T-helper 22 cell (primary cell): Measurements from ENCODE around the gene PIM3.
"Not testable (repeated sequence)": the region's sequence is repeated elsewhere in the genome, so short reads cannot be mapped to it uniquely, and the experiment has no call there.

Source experiments
- DNase-seq: peaks from one replicate; pipeline ENCODE4 v3.0.0-alpha.2; 2020; ENCODE audit warnings: low read depth

The PIM3 gene

DNA sequence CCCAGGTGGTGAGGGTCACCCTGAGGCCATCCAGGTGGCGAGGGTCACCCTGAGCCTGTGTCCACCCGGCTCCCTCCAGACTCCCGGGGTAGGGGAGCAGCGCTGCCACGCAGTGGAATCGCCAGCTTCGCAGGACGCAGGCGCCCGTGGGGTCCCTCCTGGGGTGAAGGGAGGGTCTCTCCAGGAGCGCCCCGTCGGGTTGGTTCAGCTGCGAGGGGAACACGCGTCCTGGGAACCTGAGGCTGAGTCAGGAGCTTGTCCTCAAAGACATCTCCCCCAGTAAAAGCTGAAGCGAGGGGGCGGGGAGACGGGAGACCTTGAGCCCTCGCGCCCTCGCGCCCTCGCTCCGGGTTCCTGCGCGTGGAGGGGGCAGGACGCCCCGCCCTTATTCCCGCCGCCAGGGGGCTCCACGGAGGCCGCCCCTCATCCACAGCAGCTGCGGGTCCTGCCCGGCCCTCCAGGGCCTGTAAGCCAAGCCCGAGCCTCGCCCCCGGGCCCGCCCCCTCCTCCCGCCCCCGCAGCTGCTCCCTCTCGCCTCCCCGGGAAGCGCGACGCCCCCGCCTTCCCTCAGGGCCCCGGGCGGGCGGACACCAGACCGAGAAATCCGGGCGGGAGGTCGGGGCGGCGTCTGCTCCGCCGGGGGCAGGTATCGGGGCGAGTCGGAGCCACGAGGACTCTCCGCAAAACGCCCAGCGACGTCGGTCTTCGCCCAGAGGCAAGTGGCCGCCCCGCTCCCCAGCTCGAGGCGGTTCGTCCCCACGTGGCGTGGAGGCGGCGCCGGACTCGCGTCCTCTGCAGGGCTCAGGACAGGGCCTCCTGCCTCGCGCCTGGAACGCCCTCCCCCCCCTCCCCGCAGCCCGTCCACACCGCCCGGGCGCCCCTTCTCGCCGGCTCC is 22.8 kb downstream of the PIM3 start:
- DNase-seq: no peak

DNA sequence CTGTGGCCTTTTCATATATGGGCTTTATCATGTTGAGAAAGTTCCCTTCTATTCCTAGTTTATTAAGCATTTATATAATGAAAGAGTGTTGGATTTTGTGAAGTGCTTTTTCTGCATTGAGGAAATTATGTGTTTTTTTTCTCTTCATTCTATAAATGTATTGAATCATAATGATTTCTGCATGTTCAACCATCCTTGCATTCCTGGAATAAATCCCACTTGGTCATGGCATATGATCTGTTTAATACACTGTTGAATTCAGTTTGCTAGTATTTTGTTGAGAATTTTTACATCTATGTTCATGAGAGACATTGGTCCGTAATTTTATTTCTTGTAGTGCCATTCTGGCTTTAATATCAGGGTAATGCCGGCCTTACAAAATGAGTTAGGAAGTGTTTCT is 25.8 kb downstream of the PIM3 start:
- DNase-seq: no peak

DNA sequence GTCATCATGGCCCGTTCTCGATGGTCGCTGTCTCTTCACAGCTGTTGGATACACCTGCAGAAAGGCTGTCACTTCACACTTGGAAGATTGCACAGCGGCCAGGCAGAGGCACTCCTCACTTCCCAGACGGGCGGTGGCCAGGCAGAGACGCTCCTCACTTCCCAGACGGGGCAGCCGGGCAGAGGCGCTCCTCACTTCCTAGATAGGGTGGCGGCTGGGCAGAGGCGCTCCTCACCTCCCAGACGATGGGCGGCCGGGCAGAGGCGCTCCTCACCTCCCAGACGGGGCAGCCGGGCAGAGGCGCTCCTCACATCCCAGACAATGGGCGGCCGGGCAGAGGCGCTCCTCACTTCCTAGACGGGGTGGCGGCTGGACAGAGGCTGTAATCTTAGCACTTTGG is 29.3 kb downstream of the PIM3 start:
- not testable (repeated sequence) for DNase-seq

DNA sequence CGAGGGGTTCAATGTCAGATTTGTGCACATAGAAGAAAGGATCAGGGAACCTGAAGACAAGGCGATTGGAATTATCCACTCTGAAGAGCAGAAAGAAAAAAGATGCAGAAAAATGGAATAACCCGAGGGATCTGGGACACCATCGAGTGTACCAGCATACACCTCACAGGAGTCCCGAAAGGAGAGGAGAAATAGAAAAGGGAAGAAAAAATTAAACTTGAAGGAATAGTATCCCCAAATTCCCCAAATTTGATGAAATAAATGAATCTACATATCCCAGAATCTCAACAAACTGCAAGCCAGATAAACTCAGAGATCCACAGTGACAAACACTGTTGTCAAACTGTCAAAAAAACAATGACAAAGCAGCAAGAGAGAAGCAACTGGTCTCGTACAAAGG is 30.6 kb downstream of the PIM3 start:
- no peak for DNase-seq

DNA sequence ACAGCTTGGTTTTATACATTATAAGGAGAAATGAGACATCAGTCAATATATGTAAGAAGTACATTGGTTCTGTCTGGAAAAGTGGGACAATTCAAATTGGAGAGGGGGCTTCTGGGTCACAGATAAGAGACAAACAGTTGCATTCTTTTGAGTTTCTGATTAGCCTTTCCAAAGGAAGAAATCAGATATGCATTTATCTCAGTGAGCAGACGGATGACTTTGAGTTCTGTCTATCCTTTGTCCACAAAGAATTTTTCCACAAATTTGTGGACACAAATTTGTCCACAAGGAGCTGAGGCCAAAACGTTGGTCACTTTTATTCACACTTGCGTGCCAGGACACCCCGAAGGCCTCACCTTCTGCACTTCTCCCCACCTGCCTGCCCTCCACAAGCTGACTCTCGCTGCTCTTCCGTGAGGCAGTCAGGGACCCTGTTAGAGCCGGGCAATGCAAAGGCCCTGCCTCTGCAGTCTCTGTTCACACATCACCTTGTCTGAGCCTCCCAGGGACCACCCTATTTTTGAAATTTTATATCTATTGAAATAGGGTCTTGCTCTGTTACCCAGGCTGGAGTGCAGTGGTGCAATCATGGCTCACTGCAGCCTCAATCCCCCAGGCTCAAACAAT is 31.4 kb downstream of the PIM3 start:
- no peak for DNase-seq

DNA sequence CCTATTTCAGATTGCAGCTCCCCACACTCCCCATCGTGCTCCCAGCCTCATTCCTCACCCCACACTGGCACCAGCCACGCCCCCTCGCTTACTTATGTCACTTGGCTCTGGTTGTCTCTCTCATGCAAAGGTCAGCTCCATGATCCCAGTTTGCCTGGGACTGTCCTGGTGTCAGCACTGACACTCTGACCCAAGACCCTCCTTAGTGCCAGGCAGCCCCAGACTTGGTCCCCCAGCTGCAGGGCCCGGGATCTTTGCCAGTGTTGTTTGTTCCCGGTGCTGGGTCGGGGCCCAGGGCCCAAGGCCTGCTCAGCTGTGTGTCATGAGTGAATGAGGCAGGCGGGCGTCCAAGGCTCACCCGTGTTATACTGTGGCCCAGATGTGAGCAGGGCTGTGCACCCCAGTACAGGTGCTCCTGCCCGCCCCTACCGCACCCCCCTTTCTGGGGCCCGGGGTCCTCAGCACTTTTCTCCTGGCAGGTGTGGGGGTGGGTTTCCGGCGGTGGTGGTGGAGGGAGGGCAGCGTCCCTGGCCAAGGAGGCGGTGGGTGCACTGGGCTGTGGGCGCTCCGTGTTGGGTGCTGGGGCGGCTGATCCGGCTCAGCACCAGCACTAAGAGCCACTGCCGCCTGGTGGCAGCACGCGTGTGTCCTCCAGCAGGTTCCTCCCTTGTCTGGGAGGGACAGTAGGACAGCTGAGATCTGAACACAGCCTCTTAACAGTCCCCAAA is 32.5 kb downstream of the PIM3 start:
- DNase-seq: no peak

DNA sequence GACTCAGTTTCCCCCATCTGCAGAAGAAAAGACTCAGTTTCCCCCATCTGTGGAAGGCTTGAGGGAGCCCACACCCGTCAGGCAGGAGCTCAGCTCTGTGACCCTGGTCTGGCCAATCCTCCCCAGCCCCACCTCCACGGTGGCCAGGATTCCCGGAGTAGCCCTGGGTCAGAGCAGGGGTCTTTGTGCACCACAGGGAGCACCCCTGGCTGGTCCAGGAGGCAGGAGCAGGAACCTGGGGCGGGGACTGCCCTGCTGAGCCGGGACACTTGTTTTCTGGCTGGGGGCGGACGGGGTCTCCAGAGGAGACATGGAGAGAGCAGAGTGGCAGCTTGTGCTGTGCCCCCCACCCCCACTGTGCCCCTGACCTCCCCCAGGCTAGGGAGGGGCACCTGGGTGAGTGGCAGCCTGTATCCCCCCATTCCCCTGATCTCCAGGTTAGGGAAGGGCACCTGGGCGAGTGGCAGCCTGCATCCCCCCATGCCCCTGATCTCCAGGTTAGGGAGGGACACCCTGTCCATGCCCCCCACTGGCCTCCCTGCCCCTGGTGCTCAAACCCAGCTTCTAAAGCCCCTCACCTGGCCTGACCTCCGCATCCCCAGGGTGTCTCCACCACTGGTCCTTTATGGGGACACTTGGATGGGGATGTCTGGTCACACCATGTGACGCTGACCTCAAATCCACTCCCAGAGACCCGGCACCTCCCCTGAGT is 33.2 kb downstream of the PIM3 start:
- no peak for DNase-seq

DNA sequence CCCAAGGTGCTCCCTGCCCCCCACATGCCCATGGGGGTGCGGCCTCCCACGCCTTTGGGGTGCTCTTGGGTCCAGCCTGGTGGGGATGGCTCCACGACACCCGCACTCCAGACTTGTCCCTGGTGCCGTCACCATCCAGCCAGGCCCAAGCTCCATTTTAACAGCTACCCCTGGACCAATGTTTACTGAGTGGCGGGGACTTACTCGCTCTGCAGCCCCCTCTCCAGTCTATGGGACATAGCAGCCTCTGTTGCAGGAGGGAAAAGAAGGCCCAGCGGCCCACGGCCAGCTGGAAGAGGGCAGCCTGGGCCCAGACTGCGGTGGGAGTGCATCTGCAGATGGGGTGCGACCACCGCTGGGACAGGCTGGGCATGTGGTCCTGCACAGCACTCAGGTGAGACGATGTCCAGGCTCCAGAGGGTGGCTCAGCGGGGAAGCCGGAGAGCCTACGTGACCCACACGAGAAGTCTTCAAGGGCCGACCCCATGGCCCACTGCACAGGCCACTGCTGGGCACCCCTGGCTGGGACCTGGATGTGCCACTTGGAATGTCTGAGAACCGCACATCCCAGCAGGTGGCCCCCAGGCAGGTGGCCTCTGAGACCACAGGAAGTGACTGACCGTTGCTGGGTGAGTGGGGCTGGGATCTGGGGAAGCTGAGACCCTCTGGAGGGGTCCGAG is 33.9 kb downstream of the PIM3 start:
- DNase-seq: no peak

DNA sequence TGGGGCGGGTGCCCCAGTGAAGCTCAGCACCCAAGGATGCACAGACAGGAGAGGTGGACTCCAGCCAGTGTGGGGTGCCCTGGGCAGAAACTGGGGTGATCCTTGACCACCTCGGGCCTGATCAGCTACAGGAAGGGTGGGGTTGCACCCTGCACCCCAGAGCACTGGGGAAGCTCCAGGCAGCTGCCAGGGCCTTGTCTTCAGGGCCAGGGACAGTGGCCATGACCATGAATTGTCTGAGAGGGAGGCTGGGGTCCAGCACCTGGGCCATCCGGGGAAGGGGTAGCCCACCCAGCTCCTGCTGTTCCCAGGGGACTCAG is 34.4 kb downstream of the PIM3 start:
- DNase-seq: no peak

DNA sequence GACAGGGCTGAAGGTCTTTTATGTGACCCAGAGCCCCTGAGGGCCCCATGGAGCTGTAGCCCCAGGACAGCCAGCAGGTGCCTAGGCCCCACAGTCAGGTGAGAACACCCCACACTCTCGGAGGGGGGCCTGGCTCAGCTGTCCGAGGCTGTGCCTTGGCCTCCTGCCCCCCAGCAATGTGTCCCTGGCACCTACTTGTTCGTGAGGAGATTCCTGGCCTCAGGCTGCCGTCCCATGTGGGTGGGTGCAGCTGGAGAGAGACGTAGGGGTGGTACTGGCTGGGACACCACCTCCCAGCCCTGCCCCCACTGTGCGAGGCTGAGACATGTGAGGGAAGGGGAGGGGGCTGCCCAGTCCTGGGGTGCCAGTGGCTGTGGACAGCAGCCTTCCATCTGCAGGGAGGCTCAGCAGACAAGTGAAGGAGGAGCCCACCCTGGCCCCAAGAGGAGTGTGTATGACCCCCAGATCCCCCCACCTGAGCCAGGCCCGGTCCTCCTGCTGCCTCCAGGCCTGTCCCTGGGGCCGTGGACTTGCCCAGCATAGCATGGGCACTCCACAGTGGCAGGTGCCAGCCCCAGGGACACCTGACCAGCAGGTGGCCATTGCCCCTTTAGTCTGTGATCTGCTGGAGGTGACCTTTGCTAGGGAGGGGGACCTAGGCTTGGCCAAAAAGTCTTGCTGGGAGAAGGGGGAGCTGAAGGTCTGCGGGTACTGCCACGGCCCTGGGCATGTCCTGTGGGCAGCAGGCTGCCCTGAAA is 35.0 kb downstream of the PIM3 start:
- DNase-seq: no peak

DNA sequence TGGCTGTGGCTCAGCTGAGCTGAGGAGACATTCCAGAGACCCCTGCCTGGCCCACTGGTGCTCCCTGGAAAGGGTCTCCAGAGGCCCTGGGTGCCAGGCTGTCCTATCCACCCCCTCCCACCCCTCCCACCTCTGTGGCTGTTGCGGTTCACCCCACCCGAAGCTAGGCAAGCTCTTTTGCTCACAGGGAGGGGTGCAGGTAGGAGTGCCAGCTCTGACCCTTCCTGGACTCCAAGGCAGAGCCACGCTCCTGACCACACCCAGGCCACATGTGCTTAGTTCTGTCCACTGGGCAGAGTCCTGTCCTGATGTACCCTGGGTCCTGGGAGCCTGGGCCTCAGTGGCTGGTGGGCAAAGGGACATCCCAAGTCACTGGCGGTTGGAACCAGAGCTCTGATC is 35.5 kb downstream of the PIM3 start:
- no peak for DNase-seq

DNA sequence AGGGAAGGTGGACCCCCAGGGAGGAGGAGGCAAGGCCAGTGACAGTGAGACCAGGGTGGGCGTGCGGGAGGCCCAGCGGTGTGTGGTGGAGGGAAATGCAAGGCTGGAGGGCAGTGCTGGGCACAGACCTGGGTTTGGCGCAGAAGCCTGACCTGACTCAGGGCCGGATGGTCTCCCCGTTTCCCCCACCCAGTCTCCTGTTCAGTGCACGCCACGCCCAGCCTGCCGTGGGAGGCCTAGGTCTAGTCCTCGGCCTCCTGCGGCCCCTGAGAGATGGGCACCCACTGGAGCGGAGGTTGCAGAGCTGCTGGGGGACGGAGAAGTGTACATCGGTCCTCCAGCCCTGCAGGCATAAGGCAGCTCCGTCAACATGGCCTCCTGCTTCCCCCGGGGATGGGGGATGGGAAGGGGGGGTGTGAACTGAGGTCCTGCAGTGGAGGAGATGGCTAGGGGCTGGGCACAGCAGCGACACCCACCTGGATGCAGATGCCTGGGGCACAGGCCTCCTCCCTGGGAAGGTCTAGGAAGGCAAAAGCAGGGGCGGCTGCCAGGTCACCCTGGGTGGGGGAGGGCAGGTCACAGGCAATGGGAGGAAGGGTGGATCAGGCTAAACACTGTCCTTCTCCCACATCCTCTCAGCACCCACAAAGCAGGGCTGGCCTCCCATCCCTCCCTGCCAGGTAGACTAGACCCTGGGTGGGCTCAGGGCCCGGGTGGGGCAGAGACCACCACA is 36.1 kb downstream of the PIM3 start:
- no peak for DNase-seq

DNA sequence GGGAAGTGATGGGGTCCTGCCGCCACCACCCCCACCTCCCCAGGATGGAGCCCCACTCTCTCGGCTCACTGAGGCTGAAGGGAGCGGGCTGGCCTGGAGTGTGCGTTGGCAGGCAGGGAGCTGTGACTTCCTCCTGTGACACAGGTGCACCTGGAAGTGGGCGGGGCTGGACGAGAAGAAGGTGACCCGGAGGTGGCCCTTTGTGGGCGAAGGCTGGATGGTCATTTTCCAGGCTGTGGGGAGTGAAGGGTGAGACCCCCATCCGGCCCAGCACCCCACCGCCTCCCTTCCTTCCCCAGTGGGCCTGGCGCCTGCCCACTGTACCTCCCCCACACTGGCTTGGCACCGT is 36.7 kb downstream of the PIM3 start:
- no peak for DNase-seq

DNA sequence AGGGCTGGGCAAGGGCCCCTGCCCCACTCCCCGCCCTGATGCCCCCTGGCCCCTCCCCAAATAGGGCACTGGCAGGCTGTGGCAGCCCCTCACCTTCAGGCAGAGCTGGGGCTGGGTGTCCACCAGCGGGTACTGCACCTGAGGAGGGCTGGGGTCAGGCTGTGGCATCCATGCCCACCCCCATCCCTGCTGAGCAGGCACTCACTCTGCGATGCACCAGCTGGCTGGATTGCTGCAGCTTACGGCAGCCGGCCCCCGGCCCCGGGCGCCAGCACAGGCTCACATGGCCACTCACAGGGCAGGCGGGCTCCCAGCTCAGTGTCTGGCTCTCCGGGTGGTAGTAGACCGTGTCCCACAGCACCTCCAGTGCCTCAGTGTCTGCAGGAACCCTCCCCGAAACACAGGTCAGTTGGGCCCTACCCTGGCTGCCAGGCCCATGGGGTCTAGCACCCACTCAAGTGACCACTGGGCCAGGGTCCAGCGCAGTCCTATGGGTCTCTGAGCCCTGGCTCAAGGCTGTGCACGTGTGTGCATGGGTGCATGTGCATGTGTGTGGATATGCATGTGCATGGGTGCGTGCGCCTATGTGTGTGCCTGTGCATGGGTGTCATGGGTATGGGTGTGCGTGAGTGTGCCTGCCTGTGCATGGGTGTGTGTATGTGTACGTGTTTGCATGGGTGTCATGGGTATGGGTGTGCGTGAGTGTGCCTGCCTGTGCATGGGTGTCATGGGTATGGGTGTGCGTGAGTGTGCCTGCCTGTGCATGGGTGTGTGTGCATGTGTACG is 37.6 kb downstream of the PIM3 start:
- no peak for DNase-seq

DNA sequence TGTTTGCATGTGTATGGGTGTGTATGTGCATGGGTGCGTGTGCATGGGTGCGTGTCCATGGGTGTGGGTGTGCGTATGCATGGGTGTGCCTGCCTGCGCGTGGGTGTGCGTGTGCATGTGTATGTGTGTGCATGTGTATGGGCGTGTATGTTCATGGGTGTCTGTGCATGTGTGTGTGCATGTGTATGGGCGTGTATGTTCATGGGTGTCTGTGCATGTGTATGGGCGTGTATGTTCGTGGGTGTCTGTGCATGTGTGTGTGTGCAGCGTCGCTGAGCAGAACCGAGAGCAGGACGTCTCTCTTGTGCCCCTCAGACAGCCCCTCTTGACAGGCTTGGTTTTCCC is 38.1 kb downstream of the PIM3 start:
- no peak for DNase-seq

DNA sequence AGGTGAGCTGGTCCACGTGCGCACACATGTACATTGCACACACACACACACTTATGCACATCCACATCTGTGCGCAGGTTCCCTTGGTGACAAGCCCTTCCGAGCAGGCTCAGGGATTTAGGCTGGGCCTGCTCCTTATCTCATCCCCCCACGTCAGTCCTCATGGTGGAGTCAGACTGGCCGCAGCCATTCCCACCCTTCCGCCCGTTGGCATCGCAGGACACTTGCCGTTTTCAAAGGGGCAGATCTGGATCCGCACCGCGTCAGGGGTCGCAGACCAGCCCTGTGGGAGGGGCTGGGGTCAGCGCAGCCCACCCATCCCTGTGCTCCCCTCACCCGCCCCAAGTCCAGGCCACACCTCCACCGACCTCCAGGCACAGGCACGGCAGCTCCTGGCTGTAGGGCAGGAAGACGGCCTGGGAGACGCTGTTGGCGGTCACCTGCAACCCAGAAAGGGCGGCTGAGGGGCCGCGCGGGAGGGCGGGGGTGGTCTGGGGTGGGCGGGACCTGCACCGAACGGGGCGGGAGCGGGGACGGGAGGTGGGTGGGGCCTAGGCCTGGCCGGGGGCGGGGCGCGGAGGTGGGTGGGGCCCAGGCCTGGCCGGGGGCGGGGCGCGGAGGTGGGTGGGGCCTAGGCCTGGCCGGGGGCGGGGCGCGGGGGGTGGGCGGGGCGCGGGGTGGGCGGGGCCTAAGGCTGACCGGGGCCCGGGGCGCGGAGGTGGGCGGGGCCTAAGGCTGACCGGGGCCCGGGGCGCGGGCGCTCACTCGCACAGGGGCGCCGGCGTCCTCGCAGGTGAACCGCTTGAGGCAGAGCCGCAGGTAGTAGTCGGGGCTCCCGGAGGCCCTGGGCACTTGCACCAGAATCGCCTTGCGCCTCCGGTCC is 38.7 kb downstream of the PIM3 start:
- DNase-seq: no peak

DNA sequence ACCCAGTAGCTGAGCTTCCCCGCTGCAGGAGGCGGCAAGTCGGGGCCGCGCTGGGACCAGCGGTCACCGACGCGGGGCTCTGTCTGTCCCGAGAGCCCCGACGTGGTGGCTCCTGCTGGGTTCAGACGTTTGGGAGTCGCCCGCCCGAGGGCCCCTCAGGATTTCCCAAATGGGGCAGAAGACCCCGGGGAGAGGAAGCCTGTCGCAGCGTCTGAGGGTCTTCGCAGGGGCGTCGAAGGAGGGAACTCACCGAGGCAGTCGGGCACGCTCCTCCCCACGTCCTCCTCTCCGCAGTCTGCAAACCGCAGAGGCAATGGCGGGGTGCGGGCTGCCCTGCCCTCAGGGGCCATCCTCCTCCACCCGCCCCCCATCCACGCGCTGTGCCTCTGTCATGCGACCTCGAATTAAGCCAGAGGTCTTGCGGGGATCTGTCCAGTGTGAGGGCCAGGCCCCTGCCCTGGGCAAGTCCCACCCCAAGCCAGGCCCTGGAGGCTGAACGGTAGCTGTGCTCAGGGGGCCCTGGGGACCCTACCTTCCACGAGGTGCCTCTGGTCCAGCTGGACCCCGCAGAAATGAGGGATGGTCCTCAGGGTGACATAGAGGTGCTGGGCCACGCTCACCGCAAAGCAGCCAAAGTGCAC is 39.5 kb downstream of the PIM3 start:
- no peak for DNase-seq

DNA sequence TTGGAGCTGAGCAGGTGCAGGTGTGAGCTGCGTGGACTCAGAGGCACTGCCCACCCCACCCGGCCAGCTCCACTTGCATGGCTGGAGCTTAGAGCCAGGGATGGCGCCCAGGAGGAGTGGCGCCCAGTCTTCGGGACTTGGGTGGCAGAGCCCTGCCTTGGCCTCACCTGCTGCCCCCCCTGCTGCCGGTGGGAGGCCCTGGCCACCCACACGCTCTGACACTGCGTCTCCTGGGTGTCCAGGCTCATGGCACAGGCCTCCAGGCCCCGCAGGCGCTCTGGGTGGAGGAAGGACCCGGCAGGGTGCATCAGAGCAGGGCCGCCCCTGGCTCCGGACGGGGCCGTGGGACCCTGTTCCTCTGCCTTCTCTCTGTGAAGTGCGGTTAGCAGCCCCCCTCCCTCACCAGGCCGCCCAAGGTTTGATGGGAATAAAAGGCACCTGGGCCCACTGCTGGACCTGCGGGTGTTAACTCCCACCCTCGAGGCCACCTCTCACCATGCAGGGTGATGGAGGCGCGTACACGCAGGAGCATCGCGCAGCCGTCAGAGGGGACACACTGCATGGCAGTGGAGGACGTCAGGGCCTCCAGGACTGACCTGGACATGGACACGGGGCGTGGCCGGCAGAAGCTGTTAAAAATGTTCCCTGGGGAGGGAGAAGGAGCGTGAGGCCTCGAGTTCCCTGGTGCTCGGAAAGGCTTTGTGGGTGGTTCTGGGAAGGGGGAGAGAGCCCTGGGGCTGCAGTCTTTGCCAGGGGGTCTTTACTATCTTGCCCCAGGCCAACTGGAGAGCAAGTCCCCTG is 40.2 kb downstream of the PIM3 start:
- no peak for DNase-seq
